NCI-H460 (cell line): ENCODE measurements around the gene CD6. TPM values are rescaled to one million over a fixed set of nuclear protein-coding genes. Genes with fewer than 3 reads are reported as not detected.

ENCODE experiments used
- DNase-seq: peaks from one replicate; pipeline ENCODE4 v3.0.0-alpha.2; 2016; ENCODE audit warnings: low read depth; ENCODE audit errors: extremely low read depth
- total RNA-seq: library from RNA; depleted of rRNA; stranded (reverse); fragments of >200 nt; shearing (Covaris generic); gene quantifications from 2 replicates; pipeline ENCODE4 v1.2.3, GENCODE V29; 2014

The CD6 gene
- total RNA-seq, 1 experiment from 2014 or later, result not detected

DNA sequence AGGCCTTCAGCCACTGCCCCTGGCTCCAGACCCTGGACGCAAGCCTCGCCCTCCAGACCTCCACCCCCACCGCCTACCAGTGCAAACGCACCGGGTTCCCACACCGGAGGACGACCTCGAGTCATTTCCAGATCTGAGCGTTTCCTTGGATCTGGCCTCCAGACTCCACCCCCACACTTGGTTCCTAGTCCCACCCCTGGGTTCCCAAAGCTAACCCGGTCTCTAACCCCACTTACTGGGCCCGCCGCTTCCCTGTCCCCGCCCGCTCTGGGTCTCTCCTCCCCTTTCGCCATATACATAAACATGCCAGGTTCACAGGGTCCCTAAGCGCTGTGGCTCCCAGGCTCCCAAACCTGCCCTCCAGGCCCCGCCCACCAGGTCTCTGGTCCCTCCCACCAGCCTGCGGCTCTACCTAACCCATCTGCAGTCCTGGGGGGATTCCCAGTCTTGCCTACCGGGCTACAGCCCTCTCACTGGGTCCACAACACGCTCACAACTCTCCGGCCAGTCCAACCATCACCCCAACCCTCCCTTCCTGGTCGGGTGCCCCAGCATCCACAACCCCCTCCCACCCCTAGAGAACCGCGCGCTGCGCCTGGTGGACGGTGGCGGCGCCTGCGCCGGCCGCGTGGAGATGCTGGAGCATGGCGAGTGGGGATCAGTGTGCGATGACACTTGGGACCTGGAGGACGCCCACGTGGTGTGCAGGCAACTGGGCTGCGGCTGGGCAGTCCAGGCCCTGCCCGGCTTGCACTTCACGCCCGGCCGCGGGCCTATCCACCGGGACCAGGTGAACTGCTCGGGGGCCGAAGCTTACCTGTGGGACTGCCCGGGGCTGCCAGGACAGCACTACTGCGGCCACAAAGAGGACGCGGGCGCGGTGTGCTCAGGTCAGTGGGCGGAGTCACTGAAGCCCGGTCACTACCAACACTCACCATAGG, 36.7 kb downstream of the CD6 start:
- DNase-seq, result no peak

DNA sequence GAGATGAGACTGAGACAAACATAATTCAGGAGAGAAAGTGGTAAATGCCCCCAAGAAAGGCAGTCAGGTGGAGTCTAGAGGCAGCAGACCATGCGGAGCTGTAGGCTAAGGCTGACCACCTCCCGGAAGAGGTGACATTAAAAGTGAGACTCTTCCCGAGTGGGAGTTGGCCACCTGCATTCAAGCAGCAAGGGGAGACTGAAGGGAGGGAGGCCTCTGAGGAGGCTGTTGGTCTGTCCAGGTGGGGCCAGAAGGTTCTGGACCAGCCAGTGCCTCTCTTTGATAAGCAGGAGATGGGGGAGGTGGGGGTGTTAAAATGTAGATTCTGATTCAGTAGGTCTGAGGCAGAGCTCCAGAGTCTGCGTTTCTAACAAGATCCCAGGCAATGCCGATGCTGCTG, 37.5 kb downstream of the CD6 start:
- DNase-seq, result no peak

DNA sequence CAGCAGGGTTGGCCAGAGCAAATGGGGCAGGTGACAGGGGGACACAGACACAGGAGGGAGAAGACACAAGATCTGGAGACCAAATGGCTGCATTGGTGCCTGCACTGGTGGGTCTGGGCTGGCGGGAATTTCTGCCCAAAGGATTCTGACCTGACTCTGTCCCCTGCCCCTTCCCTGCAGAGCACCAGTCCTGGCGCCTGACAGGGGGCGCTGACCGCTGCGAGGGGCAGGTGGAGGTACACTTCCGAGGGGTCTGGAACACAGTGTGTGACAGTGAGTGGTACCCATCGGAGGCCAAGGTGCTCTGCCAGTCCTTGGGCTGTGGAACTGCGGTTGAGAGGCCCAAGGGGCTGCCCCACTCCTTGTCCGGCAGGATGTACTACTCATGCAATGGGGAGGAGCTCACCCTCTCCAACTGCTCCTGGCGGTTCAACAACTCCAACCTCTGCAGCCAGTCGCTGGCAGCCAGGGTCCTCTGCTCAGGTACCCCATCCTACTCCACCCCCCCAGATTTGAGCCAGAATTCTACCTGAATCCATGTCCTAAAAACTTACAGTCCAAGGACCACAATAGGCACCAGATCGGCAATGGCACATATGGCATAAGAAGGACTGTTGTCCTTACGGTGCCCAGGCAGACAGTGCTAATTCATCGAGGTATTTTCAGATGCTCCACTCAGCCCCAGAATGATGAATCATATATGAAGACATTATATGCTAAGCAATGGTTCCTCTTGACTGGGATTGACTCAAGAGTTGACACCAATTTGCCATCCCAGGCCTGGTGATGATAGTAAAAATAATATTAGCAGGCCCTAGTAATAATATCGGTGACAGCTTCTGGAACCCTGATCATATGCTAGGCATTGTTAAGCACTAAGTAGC, 38.2 kb downstream of the CD6 start:
- DNase-seq, result no peak

DNA sequence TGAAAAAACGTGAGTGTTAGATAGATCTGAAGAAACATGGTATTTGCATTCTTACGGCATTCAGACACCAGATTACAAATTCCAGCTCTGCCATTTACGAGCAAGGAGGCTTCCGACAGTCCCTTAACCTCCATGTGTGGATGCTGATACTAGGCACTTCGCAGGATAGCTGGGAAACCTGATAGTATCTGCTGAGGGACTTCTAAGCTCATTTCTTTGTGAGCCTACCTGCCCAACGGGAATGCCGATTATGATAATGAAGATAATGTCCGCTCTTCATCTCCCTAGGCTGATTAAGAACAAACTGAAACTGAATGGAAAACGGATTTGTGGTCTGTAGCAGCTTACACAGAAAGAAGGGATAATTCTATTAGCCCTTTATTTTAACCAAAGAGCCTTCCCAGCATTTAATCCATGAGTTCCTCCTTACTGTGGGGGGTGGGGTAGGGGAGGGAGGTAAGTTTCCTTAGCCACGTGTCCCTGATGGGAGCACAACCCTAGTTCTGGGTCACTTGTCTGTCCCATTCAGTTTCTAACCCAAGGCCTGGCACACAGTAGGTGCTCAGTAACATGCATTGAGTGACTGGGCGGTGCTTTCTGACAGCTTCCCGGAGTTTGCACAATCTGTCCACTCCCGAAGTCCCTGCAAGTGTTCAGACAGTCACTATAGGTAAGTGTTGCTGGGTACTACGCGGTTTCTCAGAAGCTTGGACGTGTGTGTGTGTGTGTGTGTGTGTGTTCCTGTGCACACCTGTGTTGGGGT, 39.2 kb downstream of the CD6 start:
- DNase-seq, result no peak

DNA sequence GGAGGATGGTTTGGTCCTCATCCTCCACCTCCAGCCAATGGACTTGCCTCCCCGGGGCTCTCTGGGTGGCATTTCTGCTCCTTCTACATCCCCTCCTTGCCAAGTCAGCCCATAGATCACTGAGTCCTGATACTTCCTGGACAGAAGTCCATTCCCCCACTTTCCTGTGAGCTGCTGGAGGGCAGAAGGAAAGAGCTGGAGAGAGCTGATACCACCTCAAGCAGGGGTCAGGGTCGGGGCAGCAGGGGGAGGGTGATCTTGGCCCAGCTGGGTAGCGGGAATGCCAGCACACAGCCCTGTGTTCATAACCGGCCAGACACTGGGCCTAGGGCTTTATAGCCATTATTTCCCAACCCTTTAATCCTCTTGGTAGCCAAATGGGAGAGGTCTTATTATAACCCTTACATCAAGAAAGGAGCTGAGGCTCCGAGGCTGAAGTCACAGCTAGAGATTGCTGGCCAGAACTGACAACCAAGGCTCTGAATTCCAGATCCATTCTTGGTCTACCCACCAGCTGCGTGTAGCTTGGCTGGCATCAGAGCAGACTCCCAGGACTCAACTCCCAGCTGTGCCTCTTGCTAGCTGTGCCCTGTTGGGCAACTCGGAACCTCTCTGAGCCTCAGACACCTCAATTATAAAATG, 39.9 kb downstream of the CD6 start:
- DNase-seq, result no peak

DNA sequence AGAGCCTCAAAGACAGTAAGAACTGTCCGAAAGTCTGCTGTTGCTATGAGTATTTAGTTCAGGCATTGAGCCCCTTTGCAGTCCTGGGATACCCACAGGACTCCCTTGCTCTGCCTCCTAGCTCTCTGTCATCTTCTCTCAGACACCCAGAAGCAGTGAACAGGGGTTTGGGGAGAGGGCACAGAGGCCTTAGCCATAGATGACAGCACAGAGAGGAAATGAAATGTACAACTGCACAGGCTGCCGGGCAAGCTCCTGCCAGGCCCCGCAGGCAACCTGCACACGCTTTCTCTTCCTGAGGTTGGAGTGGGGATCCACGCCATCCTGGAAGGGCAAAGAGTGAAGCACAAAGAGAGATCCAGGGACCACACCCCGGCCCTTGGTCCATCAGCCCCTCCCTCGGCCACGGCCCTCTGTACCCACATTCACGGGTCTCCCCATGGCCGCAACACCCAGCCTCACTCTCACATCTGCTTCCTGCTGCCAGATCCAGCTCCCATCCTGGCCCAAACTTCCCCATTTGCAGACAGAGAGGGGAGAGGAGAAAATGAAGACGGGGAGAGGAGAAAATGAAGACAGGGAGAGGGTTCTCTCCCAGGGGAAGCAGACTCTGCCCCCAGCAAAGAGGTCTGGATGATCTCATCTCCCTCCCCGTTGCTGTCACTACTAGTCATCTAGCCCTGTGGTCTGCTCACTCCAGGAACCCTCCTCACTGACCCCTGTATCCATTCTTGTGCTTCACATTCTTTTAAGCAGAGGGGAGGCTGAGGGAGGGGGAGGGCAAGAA, 40.7 kb downstream of the CD6 start:
- no peak for DNase-seq

DNA sequence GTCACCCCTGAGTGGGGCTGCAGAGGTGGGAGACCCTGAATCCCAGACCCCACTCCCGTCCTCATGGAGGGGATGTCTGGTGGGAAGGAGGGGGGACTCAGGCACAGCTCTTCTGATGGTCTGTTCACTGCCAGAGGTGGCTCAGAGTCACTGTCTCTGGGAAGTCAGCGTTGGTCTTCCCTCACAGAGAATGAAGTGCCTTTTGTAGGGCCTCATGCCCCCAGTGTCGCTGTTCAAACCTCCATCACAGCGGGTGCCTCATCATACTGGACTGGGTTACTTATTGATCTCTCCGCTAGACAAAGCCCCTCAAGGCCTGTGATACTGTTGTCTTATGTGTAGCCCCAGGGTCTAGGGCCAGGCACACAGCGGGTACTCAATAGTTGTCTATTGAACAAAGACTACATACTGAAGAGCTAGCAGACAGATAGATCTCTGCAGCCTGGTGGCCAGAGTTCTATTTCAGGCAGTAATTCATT, 41.3 kb downstream of the CD6 start:
- no peak for DNase-seq

DNA sequence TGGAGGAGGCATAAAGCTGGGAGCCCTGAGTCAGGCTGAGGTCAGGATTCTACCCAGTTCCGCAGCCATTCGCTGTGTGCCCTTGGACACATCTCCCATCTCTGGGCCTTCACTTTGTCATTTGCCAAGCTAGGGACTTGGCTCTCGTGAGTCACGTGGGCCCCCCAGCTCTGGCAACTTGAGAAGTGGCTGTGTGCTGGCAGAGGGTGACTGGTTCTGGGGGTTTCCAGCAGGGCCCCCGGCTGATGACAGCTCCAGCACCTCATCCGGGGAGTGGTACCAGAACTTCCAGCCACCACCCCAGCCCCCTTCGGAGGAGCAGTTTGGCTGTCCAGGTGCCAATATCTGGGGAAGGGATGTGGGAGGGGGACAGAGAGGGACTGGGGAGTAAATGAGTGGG, 46.6 kb downstream of the CD6 start:
- DNase-seq, result no peak

DNA sequence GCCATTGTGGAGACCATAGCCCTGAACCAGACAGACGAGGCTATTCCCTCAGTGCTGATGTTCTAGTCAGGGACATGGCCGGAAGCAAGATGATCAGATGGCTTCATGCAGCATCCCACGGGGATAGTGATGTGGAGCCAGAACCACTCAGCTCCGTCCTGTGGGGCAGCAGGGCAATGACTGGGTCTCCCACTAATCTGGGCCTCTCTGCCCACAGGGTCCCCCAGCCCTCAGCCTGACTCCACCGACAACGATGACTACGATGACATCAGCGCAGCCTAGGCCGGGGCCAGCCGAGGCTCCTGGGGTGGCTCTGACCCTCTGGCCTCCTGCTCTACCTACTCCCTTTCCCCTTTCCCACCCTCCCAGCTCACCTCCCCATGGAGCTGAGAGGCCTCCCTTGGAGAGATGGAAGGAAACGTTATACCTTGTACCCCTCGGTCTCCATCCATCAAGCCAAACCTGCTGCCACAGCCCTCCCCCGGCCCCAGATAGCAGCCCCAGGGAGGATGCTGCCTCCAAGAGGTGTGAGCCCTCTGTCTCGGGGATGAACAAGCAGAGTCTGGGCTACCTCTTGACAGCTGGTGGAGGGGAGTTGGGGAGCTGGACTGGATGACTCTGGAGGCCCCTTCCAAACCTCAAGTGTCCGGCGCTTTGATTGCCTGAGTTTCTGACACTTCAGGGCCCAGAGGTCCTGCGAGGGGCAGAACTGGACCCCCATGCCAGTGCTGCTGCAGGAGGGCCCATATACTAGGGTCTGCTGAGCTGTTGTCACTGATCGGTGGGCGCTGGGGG, 47.8 kb downstream of the CD6 start:
- no peak for DNase-seq

DNA sequence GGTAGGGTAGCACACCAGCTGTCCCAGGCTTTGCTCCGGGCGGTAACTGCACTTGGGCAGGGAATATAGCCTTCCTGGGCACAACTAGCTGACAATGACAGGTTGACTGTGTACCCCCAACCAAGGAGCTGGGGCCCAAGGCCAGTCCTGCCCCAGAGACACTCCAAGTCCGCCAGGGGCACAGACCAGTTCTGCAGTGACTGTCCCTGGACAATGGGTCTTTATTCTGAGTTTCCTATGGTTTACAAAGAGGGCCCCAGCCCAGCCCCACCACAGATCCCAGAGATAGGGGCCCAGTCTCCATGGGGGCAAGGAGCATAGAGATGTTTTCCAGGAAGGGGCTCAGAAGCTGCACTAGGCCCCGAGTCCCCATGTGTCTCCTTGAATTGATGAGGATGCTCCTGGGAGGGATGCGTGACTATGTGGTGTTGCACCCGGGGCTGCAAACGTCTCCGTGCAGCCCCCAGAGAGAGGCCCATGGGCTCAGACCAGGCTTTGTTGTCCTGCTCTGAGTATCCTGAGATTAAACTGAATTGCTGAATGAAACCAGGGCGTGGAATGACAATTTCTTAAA, 48.4 kb downstream of the CD6 start:
- no peak for DNase-seq

DNA sequence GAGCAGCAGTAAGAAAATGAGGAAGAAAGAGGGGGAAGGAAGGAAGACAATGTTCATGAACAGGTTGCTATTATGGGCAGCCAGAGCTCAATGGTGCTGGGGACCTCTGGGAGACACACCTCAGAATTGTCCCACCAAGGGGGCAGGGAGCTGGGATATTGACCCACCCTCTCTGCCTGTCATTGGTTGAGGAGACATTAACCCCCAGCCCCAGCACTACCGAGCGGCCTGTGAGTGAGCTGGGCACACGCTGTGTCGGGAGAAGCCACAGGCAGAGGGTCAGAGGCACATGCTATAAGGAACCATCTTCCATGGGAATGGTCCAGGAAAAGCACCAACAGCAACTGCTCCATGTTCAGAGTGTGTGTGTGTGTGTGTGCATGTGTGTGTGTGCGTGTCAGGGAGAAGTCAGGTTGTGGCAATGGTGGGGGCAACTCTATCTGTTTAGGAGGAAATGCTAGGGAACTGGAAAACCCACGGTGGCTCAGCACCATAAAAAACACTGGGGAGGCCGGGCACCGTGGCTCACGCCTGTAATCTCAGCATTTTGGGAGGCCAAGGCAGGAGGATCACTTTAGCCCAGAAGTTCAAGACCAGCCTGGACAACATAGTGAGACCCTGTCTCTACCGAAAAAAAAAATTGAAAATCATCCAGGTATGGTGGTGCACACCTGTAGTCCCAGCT, 49.2 kb downstream of the CD6 start:
- no peak for DNase-seq

DNA sequence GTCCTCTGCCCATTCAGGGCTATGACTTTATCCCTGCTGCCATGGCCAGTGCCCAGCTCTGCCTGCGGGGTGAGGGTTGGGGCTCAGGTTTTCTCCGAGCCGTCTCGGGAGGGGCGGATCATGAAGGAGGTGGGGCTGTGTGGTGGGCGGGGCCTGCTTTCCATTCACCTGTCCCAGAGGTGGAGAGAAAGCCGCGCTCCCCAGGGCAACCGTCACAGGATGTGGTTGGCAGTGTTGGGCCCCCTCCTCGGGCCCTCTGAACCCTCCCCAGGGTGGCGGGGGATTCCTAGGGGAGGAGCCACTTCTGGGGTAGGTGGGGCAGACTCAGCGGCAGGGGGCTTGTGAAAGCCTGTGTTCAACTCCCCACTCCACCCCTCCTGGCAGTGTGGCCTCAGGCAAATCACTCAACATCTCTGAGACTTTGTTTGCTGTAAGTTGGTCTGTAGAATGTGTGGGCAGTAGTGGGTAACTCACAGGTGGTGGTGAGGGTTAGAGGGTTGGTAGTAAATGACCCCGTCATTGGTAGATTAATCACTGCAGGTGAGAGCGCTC, 50.3 kb downstream of the CD6 start:
- DNase-seq, result no peak

DNA sequence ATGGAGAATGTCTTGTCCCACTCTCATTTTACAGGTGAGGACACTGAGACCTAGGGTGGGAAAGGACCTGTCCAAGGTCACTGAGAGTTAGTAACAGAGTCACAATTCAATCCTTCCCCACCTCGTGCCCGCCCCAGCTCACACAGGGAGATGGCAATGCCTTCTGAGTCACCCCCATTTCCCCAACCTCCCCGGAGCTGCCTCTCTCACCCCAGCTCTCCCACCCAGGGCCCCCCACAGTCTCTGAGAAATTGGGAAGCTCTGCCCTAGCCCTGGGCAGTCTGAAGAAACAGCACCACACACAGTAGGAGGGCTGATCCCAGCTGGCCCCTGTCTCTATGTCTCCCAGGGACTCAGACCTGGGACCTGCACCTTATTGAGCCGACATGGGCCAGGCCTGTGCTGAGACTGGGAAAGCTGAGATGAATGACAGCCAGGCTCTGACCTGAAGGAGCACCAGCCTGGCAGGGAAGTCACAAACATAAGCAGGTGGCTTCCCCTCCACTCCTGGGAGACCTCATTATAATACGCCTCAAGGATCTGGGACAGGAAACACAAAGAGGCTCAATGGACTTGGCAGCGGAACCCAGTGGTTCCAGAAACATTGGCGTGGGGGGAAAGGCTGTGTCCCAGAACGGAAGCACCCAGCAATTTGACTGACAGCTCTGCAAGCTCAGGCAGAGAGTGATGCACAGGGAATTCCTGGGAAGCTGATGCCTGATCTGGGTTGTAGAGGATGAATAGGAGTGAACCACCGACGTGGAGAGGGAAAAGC, 51.0 kb downstream of the CD6 start:
- DNase-seq, result no peak

DNA sequence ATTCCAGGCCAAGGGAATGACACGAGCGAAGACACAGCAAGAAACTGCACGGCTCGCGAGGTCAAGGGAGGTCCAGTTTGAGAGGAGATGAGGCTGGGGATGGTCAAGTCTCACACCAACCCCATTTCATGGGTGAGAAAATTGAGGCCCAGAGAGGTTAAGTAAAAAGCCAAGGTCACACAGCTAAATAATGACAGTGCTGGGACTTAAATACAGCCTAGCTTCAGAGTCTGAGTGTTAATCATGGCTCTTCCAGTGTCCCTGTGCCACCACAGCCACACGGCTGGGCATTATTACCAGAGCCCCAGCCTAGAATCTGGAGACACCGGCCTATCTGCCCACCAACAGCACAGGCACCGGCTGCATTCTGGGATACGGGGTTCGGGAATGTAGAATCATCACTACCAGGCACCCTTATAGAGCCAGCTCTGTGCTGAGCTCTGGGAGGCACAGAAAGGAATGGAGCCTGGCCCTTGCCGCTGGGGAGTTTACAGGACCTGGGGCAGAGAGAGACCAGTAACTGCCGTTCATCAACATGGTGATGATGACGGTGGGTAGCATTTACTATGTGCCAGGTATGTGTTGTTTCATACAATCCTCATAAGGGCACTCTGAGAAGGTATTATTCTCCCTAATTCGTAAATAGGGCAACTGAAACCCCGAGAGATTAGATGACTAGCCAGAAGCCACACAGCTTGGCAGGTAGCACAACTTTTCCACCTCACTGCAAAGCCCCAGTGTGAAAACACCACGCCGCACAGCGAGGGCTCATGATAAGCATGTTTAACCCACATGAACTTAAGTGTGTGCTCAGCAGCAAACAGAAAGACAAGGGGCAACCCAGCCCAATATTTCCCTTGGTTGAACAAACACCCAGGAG, 51.8 kb downstream of the CD6 start:
- no peak for DNase-seq

DNA sequence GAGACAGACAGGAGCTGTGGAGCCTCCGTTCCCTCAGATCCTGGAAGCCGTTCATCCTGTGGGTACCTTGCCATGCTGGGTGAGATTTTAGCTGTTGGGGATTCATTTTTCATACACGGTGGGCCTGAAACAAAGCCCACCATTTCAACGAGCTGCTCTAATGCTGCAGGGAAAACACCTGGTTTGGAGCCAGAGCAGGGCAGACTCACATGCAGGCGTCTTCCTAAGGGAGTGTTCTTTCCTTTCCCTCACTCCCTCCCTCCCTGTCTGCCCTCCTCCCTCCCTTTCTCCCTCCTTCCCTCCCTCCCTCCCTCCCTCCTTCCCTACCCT, 52.5 kb downstream of the CD6 start:
- no peak for DNase-seq
